Stimulated activated CD8-positive, alpha-beta memory T cell treated with anti-CD3 and anti-CD28 coated beads, Interleukin-2, amount 100 ng/mL, for 1 hour (primary cell): ENCODE results near the gene CYP2C18.
"Not testable (repeated sequence)": the region's sequence is repeated elsewhere in the genome, so short reads cannot be mapped to it uniquely, and the experiment has no call there.

Source experiments
- DNase-seq, 2 donors: peaks; one replicate each; pipeline ENCODE4 v3.0.0-alpha.2; 2020; ENCODE audit warnings: low read depth in 2 of 2

The CYP2C18 gene

GRCh38 chr10:94747137-94747536 is 63.6 kb downstream of the CYP2C18 start:
- no peak for DNase-seq

DNA sequence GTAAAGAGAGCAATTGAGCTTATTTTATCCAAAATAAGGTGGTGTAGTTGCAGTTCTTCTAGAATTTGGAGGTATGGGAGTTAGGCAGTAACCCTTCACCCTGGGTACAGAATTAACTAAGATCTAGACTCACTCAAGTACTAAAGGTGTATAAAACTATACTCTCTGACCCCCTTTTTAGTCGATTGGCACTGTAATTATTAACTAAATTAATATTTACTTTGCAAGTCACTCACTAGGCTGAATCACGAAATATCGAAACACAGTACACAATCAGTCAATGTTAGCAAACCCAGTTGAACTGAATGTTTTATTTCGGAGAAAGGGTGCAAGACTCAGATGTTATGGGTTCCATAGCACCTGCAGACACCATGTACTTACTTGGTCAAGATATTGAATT is 64.3 kb downstream of the CYP2C18 start:
- DNase-seq, result no peak

GRCh38 chr10:94757916-94758315 is 74.4 kb downstream of the CYP2C18 start:
- no peak for DNase-seq

DNA sequence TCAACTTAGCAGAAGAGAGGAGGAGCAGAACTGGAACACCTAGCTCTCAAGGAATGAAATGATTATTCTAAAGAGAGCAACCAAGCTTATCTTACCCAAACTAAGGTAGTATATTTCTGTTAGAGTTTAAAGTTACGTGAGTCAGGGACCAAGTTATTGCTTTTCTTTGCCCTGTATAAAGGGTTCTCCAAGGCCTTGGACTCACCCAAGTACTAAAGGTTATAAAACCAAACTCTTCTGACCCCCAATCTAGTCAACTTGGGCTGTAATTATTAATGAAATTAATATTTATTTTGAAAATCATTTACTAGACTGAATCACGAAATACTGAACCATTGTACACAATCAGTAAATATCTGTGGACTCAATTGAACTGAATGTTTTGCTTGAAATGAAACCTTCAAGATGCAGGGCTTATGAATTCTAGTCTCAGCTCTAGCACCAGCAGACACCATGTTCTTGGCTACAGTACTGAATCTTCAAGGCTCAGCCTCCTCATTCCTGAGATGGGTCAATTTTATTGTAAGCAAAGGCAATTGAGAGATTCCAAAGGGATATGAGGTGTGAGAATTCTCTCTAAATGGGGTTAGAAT is 77.2 kb downstream of the CYP2C18 start:
- no peak for DNase-seq

GRCh38 chr10:94762393-94762792 is 78.9 kb downstream of the CYP2C18 start, which contains the start of gene CYP2C19:
TSS of gene CYP2C19 (plus strand) at chr10:94762681. CDS start at chr10:94762706, 25 bp downstream.
- no peak for DNase-seq

DNA sequence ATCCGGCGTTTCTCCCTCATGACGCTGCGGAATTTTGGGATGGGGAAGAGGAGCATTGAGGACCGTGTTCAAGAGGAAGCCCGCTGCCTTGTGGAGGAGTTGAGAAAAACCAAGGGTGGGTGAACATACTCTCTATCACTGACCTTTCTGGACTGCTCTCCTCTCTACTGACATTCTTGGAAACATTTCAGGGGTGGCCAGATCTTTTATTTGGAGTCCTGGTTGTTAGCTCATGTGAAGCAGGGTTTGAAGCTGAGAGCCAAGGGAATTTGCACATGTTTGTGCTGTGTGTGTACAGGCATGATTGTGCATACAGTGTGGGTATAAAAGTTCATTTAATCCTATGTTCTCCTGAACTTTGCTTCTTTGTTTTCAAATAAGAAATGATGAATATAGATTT is 91.9 kb downstream of the CYP2C18 start:
- DNase-seq, result not testable (repeated sequence)

- no peak for DNase-seq
Observed at GRCh38 chr10:94777886-94778458, 94.4 kb downstream of the CYP2C18 start.

GRCh38 chr10:94780844-94781243 is 97.3 kb downstream of the CYP2C18 start:
- DNase-seq, result no peak

GRCh38 chr10:94784256-94784655 is 100.7 kb downstream of the CYP2C18 start:
- DNase-seq, result no peak

- no peak for DNase-seq
Observed at GRCh38 chr10:94785211-94785610, 101.7 kb downstream of the CYP2C18 start.
